Upper lobe of right lung (tissue), 1 donor: ENCODE data around the gene MIOX. TPM values are rescaled to one million over a fixed set of nuclear protein-coding genes. Genes with fewer than 3 reads are reported as not detected.

Experiments
- ATAC-seq: fragments of 200-7000 bp; cut with Tn5 transposase; one replicate; pipeline ENCODE4 v1.9.1; 2020; ENCODE audit warnings: mild to moderate bottlenecking, moderate library complexity
- DNase-seq: peaks from one replicate; pipeline ENCODE4 v3.0.0-alpha.2; 2020
- H3K27ac ChIP-seq: fragments of 200-600 bp; one replicate; pipeline ENCODE4 v1.8.0; 2022
- H3K27me3 ChIP-seq: fragments of 200-600 bp; one replicate; pipeline ENCODE4 v1.8.0; 2022; ENCODE audit warnings: mild to moderate bottlenecking
- H3K36me3 ChIP-seq: fragments of 200-600 bp; one replicate; pipeline ENCODE4 v1.8.0; 2022
- H3K4me1 ChIP-seq: fragments of 200-600 bp; one replicate; pipeline ENCODE4 v1.8.0; 2022
- H3K4me3 ChIP-seq: fragments of 200-600 bp; one replicate; pipeline ENCODE4 v1.8.0; 2022; ENCODE audit warnings: mild to moderate bottlenecking
- H3K9me3 ChIP-seq: fragments of 200-600 bp; one replicate; pipeline ENCODE4 v1.8.0; 2022
- intact Hi-C: fragments of 100-400 bp; cut with DNase I; formaldehyde crosslinking; loops from one replicate; pipeline ENCODE4 v1.11.0; 2022
- total RNA-seq: library from RNA; stranded (reverse); fragmentation: NEBNext Ultra II Directional; extraction: Animal tissue kit (Norgen Biotek cat#: 25700); gene quantifications from one replicate; pipeline ENCODE4 v1.2.1, GENCODE V29; 2021
- TF ChIP-seq, protein P1 (sequence below): fragments of 200-600 bp; IDR thresholded peaks from one replicate; pipeline ENCODE4 v1.8.0; 2022; ENCODE audit warnings: antibody characterized with exemption
- donor health status: DM: no; HTN: yes; CAD: no; lungs with severe emphysema.

Gene MIOX
- total RNA-seq, 1 donor from 2014 or later: not detected

DNA sequence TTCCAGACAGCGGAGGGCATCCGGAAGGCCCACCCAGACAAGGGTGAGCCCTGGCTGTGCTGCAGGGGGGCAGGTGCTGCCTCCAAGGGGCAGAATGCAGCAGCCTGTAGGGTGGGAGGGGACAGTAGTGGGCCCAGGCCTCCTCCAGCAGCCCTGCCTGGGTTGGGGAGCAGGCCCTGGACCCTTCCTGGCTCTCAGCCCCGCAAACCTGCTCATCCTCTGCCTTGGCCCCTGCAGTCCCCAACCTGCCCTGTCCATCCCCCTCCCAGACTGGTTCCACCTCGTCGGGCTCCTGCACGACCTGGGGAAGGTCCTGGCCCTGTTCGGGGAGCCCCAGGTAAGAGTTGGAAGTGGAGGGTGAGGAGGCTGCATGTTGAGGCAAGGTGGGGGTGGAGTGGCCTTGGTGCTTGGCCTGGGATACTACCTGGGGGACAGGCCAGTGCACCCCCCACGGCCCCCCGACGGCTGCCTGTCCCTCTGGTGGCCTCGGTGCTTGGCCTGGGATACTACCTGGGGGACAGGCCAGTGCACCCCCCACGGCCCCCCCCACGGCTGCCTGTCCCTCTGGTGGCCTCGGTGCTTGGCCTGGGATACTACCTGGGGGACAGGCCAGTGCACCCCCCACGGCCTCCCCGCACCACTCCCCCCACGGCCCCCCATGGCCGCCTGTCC is 1.5 kb downstream of the MIOX start:
- no peak for DNase-seq
- H3K36me3 ChIP-seq: no peaks in the 10 kb centered on the region
- TF ChIP-seq, protein P1, sequence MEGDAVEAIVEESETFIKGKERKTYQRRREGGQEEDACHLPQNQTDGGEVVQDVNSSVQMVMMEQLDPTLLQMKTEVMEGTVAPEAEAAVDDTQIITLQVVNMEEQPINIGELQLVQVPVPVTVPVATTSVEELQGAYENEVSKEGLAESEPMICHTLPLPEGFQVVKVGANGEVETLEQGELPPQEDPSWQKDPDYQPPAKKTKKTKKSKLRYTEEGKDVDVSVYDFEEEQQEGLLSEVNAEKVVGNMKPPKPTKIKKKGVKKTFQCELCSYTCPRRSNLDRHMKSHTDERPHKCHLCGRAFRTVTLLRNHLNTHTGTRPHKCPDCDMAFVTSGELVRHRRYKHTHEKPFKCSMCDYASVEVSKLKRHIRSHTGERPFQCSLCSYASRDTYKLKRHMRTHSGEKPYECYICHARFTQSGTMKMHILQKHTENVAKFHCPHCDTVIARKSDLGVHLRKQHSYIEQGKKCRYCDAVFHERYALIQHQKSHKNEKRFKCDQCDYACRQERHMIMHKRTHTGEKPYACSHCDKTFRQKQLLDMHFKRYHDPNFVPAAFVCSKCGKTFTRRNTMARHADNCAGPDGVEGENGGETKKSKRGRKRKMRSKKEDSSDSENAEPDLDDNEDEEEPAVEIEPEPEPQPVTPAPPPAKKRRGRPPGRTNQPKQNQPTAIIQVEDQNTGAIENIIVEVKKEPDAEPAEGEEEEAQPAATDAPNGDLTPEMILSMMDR: no peak
- no peaks in the 10 kb centered on the region for H3K9me3 ChIP-seq
- no peak for ATAC-seq
- no peak overlapping the region for H3K4me3 ChIP-seq
- H3K27ac ChIP-seq: no peak overlapping the region
- no peaks in the 10 kb centered on the region for H3K4me1 ChIP-seq
- peaks cover 2% of the 10 kb centered on the region for H3K27me3 ChIP-seq
- intact Hi-C loops: no loop called here

DNA sequence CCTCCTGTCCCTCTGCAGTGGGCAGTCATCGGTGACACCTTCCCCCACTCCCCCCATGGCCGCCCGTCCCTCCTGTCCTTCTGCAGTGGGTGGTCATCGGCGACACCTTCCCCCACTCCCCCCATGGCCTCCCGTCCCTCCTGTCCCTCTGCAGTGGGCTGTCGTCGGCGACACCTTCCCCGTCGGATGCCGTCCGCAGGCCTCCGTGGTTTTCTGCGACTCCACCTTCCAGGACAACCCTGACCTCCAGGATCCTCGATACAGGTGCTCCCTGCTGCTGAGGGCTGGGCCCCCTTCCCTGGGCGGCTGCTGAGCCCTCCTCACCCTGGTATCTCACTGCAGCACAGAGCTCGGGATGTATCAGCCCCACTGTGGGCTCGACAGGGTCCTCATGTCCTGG is 2.2 kb downstream of the MIOX start:
- intact Hi-C loops: no loop called here
- no peak for ATAC-seq
- TF ChIP-seq, protein P1: no peak
- Histone ChIP-seq H3K4me1 (no peaks in the 10 kb centered on the region), H3K27me3 (no peaks in the 10 kb centered on the region), H3K4me3 (no peak overlapping the region), H3K27ac (no peak overlapping the region), H3K36me3 (no peaks in the 10 kb centered on the region), H3K9me3 (no peaks in the 10 kb centered on the region)
- no peak for DNase-seq

DNA sequence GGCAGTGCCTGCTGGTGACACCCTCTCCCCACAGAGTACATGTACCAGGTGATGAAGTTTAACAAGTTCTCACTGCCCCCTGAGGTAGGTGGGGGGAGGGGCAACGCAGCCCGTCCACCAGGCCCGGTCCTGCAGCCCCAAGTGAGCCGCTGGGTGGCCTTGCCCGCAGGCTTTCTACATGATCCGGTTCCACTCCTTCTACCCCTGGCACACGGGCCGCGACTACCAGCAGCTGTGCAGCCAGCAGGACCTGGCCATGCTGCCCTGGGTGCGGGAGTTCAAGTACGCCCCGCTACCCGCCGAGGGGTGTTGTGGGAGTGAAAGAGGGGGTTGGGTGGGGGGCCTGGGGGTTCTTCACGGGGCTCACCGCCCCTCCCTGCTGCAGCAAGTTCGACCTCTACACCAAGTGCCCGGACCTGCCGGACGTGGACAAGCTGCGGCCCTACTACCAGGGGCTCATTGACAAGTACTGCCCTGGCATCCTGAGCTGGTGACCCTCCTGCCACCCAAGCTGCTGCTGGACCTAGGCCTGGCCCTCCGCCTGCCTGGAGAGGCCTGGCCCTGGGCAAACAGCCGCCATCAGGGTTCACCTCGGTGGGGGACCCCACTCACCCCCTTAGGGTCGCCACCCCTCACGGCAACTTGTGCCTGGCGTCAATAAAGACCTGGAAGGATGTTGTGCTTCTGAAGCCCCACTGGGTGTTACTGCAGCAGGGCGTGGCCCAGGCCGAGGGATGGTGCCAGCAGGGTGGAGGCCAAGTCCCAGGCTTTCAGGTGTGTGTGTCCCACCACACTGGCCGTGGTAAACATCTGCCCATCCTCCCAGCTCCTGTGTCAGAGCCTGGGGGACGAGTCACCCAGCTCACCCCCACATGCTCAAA is 2.9 kb downstream of the MIOX start:
- TF ChIP-seq, protein P1: no peak
- no peaks in the 10 kb centered on the region for H3K9me3 ChIP-seq
- no peaks in the 10 kb centered on the region for H3K36me3 ChIP-seq
- ATAC-seq (no peak), DNase-seq (no peak)
- H3K27ac ChIP-seq: no peak overlapping the region
- no peaks in the 10 kb centered on the region for H3K27me3 ChIP-seq
- H3K4me1 ChIP-seq: no peaks in the 10 kb centered on the region
- intact Hi-C loops: no loop called here
- H3K4me3 ChIP-seq: no peak overlapping the region

DNA sequence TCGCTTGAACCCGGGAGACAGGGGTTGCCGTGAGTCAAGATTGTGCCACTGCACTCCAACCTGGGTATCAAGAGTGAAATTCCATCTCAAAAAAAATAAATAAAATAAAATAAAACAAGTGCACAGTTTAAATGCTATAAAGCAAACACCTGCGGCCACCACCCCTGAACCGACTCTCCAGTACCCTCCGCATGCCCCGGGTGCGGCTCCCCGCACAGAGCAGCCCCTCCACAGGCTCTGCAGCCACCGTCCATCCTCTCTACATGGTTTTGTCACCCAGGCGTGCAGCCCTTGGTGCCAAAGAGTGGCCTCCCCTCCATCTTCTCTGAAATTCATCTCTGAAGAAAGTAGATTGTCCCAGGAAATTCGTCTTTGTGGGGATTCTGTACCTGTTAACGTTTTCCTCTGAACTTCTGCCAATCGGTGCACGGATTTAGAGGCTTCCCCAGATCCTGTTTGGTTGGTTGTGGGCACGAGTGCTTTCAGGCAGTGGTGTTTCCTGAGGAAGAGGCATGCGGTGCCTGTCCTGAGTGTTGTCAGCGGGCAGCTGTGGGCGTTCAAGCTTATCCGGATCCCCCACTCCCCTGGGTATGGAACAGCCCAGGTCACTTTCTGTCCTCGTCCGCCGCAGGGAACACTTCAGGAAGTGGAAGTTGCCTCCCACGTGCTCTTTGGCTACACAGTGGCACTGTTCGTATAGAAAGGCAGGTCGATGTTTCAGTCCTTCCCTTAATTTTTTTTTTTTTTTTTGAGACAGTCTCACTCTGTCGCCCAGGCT is 4.1 kb downstream of the MIOX start:
- no peak overlapping the region for H3K4me3 ChIP-seq
- no peaks in the 10 kb centered on the region for H3K9me3 ChIP-seq
- TF ChIP-seq, protein P1: no peak
- no peaks in the 10 kb centered on the region for H3K27me3 ChIP-seq
- no peaks in the 10 kb centered on the region for H3K36me3 ChIP-seq
- no peaks in the 10 kb centered on the region for H3K4me1 ChIP-seq
- H3K27ac ChIP-seq: no peak overlapping the region
- intact Hi-C loops: no loop called here
- ATAC-seq (peak; percentile 81), DNase-seq (peak; percentile 77)

DNA sequence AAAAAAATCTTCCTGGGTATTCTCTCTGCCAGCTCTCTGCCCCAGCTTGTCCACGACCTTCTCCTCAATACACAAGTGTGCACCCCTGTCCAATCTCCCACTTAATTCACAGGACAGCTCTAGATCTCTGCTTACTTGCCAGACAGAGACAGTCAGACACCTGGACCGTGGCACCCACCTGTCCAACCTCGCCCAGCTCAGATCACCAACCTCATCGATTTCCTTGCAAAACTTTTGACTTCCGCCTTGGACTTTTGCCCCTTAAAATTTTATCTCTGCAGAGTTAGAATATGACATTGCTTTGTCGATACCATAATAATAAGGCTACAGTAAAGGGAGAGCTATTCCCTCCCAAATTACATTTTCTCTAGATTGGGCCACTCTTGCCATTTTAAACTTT is 10.4 kb downstream of the MIOX start:
- H3K27me3 ChIP-seq: no peaks in the 10 kb centered on the region
- no peak overlapping the region for H3K27ac ChIP-seq
- H3K4me1 ChIP-seq: peaks cover 5% of the 10 kb centered on the region
- no peaks in the 10 kb centered on the region for H3K36me3 ChIP-seq
- TF ChIP-seq, protein P1: no peak
- ATAC-seq: no peak
- intact Hi-C loops: no loop called here
- no peaks in the 10 kb centered on the region for H3K9me3 ChIP-seq
- DNase-seq: no peak
- no peak overlapping the region for H3K4me3 ChIP-seq
